ENCODE measurements around the gene COLQ. TPM values are rescaled to one million over a fixed set of nuclear protein-coding genes. Genes with fewer than 3 reads are reported as not detected.

The COLQ gene
- total RNA-seq, 6 donors from 2014 or later = 1.1 to 34.6 (median 2.6) TPM

DNA sequence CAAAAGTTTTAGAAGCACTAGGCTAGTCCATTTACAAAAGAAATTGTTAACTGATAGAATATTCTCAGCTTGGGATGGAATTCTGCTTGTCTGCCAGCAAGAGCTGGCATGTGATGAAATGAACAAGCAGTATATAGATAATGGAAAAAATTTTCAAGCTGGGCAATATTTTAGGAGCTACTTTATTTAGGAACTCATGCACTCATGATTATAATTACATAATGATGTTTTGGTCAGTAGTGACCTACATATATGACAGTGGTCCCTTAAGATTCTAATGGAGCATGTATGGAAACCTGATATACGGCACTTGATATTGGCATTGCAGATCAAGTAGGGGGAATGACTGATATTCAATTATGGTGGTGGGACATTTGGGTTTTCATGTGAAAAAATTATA is 88.0 kb downstream of the COLQ start:
- H3K36me3 ChIP-seq = peaks cover 22 to 84% (median 60%) of the 10 kb centered on the region in 4 donors
- TF ChIP-seq POLR2A (IDR thresholded peaks at IDR 0.05) (no peak), POLR2AphosphoS5 (IDR thresholded peaks at IDR 0.05) (no peak), EP300 (IDR thresholded peaks at IDR 0.05) (no peak)
- TF ChIP-seq, protein P1, sequence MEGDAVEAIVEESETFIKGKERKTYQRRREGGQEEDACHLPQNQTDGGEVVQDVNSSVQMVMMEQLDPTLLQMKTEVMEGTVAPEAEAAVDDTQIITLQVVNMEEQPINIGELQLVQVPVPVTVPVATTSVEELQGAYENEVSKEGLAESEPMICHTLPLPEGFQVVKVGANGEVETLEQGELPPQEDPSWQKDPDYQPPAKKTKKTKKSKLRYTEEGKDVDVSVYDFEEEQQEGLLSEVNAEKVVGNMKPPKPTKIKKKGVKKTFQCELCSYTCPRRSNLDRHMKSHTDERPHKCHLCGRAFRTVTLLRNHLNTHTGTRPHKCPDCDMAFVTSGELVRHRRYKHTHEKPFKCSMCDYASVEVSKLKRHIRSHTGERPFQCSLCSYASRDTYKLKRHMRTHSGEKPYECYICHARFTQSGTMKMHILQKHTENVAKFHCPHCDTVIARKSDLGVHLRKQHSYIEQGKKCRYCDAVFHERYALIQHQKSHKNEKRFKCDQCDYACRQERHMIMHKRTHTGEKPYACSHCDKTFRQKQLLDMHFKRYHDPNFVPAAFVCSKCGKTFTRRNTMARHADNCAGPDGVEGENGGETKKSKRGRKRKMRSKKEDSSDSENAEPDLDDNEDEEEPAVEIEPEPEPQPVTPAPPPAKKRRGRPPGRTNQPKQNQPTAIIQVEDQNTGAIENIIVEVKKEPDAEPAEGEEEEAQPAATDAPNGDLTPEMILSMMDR (IDR thresholded peaks at IDR 0.05) = no peak
- no peak overlapping the region for H3K27ac ChIP-seq
- H3K4me3 ChIP-seq = no peak overlapping the region
- H3K9me3 ChIP-seq = no peaks in the 10 kb centered on the region
- ATAC-seq (ENCODE audit: low FRiP score in 2 of 2) (no peak), DNase-seq (no peak)
- H3K27me3 ChIP-seq = no peaks in the 10 kb centered on the region
- WGBS, 2 donors = 91 to 100% methylated on average over 1 of the region's 1 CpG
- peaks cover 9 to 24% (median 14%) of the 10 kb centered on the region in 4 donors for H3K4me1 ChIP-seq

DNA sequence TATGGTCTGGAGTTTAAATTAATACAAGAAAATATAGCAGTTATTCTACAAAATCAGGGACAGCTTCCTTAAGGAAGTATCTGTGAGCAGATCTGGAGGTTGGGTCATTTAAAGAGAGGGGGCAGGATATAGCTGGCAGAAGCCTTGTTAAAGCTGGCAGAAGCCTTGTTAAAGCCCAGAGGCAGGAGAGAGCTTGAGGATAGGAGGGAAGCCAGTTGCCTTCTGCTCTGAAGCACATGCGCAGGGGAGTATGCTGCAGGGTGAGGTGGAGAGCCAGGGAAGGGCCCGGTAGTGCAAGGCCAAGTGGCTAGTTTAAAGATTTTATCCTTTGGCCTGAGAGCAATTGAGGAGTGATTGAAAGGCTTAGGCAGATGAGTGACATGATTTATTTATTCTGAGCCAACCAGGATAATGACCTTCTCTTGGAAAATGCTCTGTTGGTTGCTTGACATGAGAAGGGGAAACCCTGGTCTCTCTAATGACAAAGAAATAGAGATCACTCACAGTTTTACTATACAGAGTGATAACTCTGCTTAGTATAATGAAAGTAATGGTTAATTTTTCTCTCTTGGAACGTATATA is 90.2 kb downstream of the COLQ start:
- WGBS, 2 donors = 78 to 86% methylated on average over 3 of the region's 3 CpGs
- H3K36me3 ChIP-seq = peaks cover 11 to 62% (median 39%) of the 10 kb centered on the region in 4 donors
- no peak for ATAC-seq (ENCODE audit: low FRiP score in 2 of 2)

DNA sequence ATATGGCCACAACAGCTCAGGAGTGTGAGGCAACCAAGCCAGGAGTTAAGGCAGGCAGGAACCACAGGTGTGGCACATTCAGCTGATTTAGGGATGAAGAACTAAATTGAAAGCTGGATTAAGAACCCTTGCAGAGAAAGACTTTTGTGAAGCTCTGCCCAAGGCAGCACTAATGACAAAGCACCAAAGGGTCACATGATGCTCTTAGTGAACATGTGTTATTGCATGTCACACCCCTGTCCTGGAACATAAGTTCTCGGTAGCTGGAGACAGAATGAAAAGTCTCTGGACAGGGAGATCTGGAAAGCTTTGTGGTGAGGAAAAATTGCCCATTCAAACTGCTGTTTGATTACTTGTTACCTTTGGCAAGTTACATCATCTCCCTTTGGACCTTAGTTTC is 90.9 kb downstream of the COLQ start:
- H3K4me3 ChIP-seq = no peak overlapping the region
- TF ChIP-seq, protein P1 (IDR thresholded peaks at IDR 0.05) = no peak
- TF ChIP-seq POLR2AphosphoS5 (IDR thresholded peaks at IDR 0.05) = no peak
- TF ChIP-seq EP300 (IDR thresholded peaks at IDR 0.05) = no peak
- no peak for TF ChIP-seq POLR2A (IDR thresholded peaks at IDR 0.05)
- no peak for DNase-seq
- H3K36me3 ChIP-seq = peaks cover 7 to 55% (median 33%) of the 10 kb centered on the region in 4 donors
- H3K4me1 ChIP-seq = peaks cover 18 to 42% (median 26%) of the 10 kb centered on the region in 4 donors
- H3K27me3 ChIP-seq = no peaks in the 10 kb centered on the region
- H3K27ac ChIP-seq = no peak overlapping the region
- H3K9me3 ChIP-seq = no peaks in the 10 kb centered on the region
- ATAC-seq (ENCODE audit: low FRiP score in 2 of 2) = no peak
- 63 to 86% methylated on average over 1 of the region's 1 CpG for WGBS, 2 donors

More for the DNA sequence above, 90.2 kb downstream of the COLQ start:
- H3K9me3 ChIP-seq = no peaks in the 10 kb centered on the region
- no peaks in the 10 kb centered on the region for H3K27me3 ChIP-seq
- TF ChIP-seq, protein P1 (IDR thresholded peaks at IDR 0.05) = no peak
- TF ChIP-seq POLR2AphosphoS5 (IDR thresholded peaks at IDR 0.05) (no peak), POLR2A (IDR thresholded peaks at IDR 0.05) (no peak), EP300 (IDR thresholded peaks at IDR 0.05) (no peak)
- no peak overlapping the region for H3K27ac ChIP-seq
- H3K4me3 ChIP-seq = no peak overlapping the region
- DNase-seq = no peak
- peaks cover 15 to 35% (median 19%) of the 10 kb centered on the region in 4 donors for H3K4me1 ChIP-seq

DNA sequence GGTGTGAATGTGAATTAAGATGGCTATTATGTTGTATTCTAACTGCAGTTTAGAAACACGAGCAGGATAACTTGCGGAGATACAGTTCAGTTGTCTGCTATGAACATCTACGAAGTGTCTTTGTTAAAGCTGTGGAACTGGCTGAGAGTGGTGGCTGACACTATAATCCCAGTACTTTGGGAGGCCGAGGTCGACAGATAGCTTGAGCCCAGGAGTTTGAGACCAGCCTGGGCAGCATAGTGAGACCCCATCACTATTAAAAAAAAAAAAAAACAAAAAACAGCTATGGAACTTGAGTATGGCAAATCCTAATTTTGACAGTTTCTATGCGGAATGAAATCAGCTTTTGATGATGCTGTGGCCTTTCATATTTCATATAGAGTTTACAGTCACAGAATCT is 92.4 kb downstream of the COLQ start:
- TF ChIP-seq POLR2A (IDR thresholded peaks at IDR 0.05) = no peak
- TF ChIP-seq EP300 (IDR thresholded peaks at IDR 0.05) = no peak
- no peak for TF ChIP-seq POLR2AphosphoS5 (IDR thresholded peaks at IDR 0.05)
- TF ChIP-seq, protein P1 (IDR thresholded peaks at IDR 0.05) = no peak
- WGBS, 2 donors = 91 to 92% methylated on average over 6 of the region's 6 CpGs
- H3K27ac ChIP-seq = no peak overlapping the region
- H3K4me3 ChIP-seq = peak overlapping the region in 3 of 4 donors; percentile 60 to 86 (median 82)
- no peaks in the 10 kb centered on the region for H3K9me3 ChIP-seq
- peaks cover 18 to 52% (median 26%) of the 10 kb centered on the region in 4 donors for H3K4me1 ChIP-seq
- H3K36me3 ChIP-seq = peaks cover 0 to 46% (median 17%) of the 10 kb centered on the region in 4 donors
- no peak for DNase-seq
- H3K27me3 ChIP-seq = no peaks in the 10 kb centered on the region
- no peak for ATAC-seq (ENCODE audit: low FRiP score in 2 of 2)

DNA sequence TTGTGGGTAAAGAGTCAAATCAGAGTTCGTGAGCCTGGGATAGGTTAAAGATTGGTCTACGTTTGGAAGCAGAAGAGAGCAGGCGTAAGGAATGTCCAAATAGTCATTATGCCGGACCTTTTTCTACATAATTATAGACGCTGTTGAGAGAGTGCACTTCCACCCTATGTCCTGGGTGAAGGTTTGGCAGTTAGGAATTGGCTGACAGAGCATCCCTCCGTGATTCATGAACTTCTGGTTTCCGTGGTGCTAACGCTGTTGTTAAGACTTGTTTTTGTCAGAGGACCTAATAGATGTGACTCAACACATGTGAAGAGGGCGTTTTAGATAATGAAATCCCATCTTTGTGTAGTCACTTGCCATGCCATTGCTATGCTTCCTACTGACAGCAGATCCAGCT is 93.0 kb downstream of the COLQ start:
- DNase-seq (no peak), ATAC-seq (ENCODE audit: low FRiP score in 2 of 2) (peak; percentile 34 to 74)
- H3K27ac ChIP-seq = peak overlapping the region in 2 of 4 donors; percentile 91 to 92
- H3K4me3 ChIP-seq = peak overlapping the region; percentile 54 to 86 (median 71)
- no peaks in the 10 kb centered on the region for H3K27me3 ChIP-seq
- H3K9me3 ChIP-seq = no peaks in the 10 kb centered on the region
- peaks cover 18 to 52% (median 26%) of the 10 kb centered on the region in 4 donors for H3K4me1 ChIP-seq
- WGBS, 2 donors = 15 to 20% methylated on average over 9 of the region's 9 CpGs
- peaks cover 0 to 46% (median 14%) of the 10 kb centered on the region in 4 donors for H3K36me3 ChIP-seq
- peak in 1 of 2 donors; percentile 20 for TF ChIP-seq POLR2AphosphoS5 (IDR thresholded peaks at IDR 0.05)
- TF ChIP-seq POLR2A (IDR thresholded peaks at IDR 0.05) = peak in 1 of 4 donors; percentile 53
- TF ChIP-seq, protein P1 (IDR thresholded peaks at IDR 0.05) = no peak
